Prostate gland (tissue), 2 donors: ENCODE results near the gene ATP5MC2.

Experiments used
- CTCF ChIP-seq, 4 experiments: fragments of 200-600 bp in 2 of 4; fragments of 450-650 bp in 2 of 4; sonication (generic) in 2 of 4; IDR thresholded peaks; 1 replicate in 3 of 4; 2 replicates in 1 of 4; pipeline ENCODE4 v1.5.1; 2016 to 2019; ENCODE audit warnings: antibody characterized with exemption in 4 of 4, mild to moderate bottlenecking in 2 of 4, moderate library complexity in 2 of 4
- POLR2AphosphoS5 ChIP-seq: sonication (generic); formaldehyde crosslinking; IDR thresholded peaks from one replicate; pipeline ENCODE4 v1.6.1; 2017; ENCODE audit warnings: antibody characterized with exemption

- TF ChIP-seq CTCF (IDR thresholded peaks at IDR 0.05) (no peak), POLR2AphosphoS5 (no peak)
These were observed 7.6 kb upstream of the ATP5MC2 start for GRCh38 chr12:53683494-53683893.
